HepG2 (cell line): ENCODE measurements around the gene KCNH6. TPM values are rescaled to one million over a fixed set of nuclear protein-coding genes. Genes with fewer than 3 reads are reported as not detected.

Source experiments
- DRAP1 ChIP-seq: IDR thresholded peaks from 2 replicates; pipeline ENCODE4 v1.6.1; 2016; ENCODE audit warnings: missing genetic modification reagents, missing compliant biosample characterization
- ELK4 ChIP-seq: sonication (generic); formaldehyde crosslinking; IDR thresholded peaks from 2 replicates; pipeline ENCODE4 v1.9.0; 2021; ENCODE audit warnings: missing genetic modification reagents, borderline replicate concordance
- FOXP4 ChIP-seq: sonication (generic); formaldehyde crosslinking; IDR thresholded peaks from 2 replicates; pipeline ENCODE4 v1.4.0; 2020; ENCODE audit warnings: missing genetic modification reagents
- MAF1 ChIP-seq: sonication (generic); formaldehyde crosslinking; IDR thresholded peaks from 2 replicates; pipeline ENCODE4 v1.5.0; 2020; ENCODE audit warnings: missing genetic modification reagents, borderline replicate concordance
- NAIF1 ChIP-seq: sonication (generic); formaldehyde crosslinking; IDR thresholded peaks from 2 replicates; pipeline ENCODE4 v1.5.0; 2020; ENCODE audit warnings: mild to moderate bottlenecking, missing genetic modification reagents, borderline replicate concordance
- PCBP1 ChIP-seq: fragments of 200-400 bp; formaldehyde crosslinking; IDR thresholded peaks from 2 replicates; pipeline ENCODE4 v1.6.1; 2017; ENCODE audit warnings: mild to moderate bottlenecking, low read depth, low read length, borderline replicate concordance
- PLRG1 ChIP-seq: fragments of 450-650 bp; conservative IDR thresholded peaks from 2 replicates; pipeline ENCODE4 v1.6.1; 2016
- PRMT3 ChIP-seq: sonication (generic); formaldehyde crosslinking; IDR thresholded peaks from 2 replicates; pipeline ENCODE4 v1.8.1; 2022; ENCODE audit warnings: low read depth, mild to moderate bottlenecking, moderate library complexity, missing genetic modification reagents, borderline replicate concordance
- RBM22 ChIP-seq: fragments of 200-400 bp; formaldehyde crosslinking; optimal IDR thresholded peaks from 2 replicates; pipeline ENCODE3; 2017; ENCODE audit warnings: mild to moderate bottlenecking, low read length, moderate library complexity
- TEF ChIP-seq: sonication (generic); formaldehyde crosslinking; IDR thresholded peaks from 2 replicates; pipeline ENCODE4 v1.5.0; 2020; ENCODE audit warnings: missing genetic modification reagents
- ZFP37 ChIP-seq: sonication (generic); formaldehyde crosslinking; IDR thresholded peaks from 2 replicates; pipeline ENCODE4 v1.4.0; 2020; ENCODE audit warnings: missing genetic modification reagents, borderline replicate concordance
- ZNF407 ChIP-seq: sonication (generic); formaldehyde crosslinking; IDR thresholded peaks from one replicate; pipeline ENCODE4 v1.5.1; 2020; ENCODE audit warnings: mild to moderate bottlenecking, missing genetic modification reagents; ENCODE audit errors: not compliant biosample characterization
- ZNF570 ChIP-seq: sonication (generic); formaldehyde crosslinking; IDR thresholded peaks from 2 replicates; pipeline ENCODE4 v1.4.0; 2020; ENCODE audit warnings: mild to moderate bottlenecking, missing genetic modification reagents, borderline replicate concordance
- ZNF616 ChIP-seq: sonication (generic); formaldehyde crosslinking; IDR thresholded peaks from 2 replicates; pipeline ENCODE4 v1.5.0; 2020; ENCODE audit warnings: low read depth, mild to moderate bottlenecking, missing genetic modification reagents
- ZZZ3 ChIP-seq: sonication (generic); formaldehyde crosslinking; IDR thresholded peaks from 2 replicates; pipeline ENCODE4 v1.4.0; 2020; ENCODE audit warnings: missing genetic modification reagents, mild to moderate bottlenecking, borderline replicate concordance
- polyA plus RNA-seq, 8 experiments: library from polyadenylated mRNA; depleted of rRNA in 3 of 8; stranded (reverse) in 7 of 8; unstranded in 1 of 8; fragments of >200 nt; fragmentation: Illumina TruSeq in 4 of 8; extraction: Trizol in 4 of 8; gene quantifications; 2 replicates each; pipeline versions ENCODE4 v1.2.1 to v1.2.3, GENCODE V29; 2011 to 2016; ENCODE audit warnings: low read depth in 4 of 8, missing spikeins in 1 of 8, mixed read lengths in 1 of 8; ENCODE audit not compliant: insufficient read depth in 1 of 8
- total RNA-seq, 5 experiments: library from RNA; depleted of rRNA; stranded (reverse); fragments of >200 nt; fragmentation: Illumina TruSeq; extraction: Trizol; gene quantifications; 2 replicates each; pipeline ENCODE4 v1.2.3, GENCODE V29; 2016; ENCODE audit warnings: low read depth in 1 of 5

The KCNH6 gene
- total and polyA plus RNA-seq, 2 of the 13 experiments (the other 11 are each of a cell fraction or from before 2014, with no cell fraction given), result 0.05 to 0.18 TPM

GRCh38 chr17:63531022-63531965, 8.1 kb downstream of the KCNH6 start (continued):
- TF ChIP-seq ZNF407 (CRISPR knock-in tag) (no peak), MAF1 (CRISPR knock-in tag) (no peak), DRAP1 (CRISPR knock-in tag) (peak; percentile 71; the same call in 1 of the 2 replicates), ELK4 (no peak), ZNF616 (CRISPR knock-in tag) (no peak), ZZZ3 (no peak; the same call in 1 of the 2 replicates), PCBP1 (no peak), FOXP4 (no peak; the same call in 1 of the 2 replicates), TEF (no peak), RBM22 (no peak), PLRG1 (no peak), PRMT3 (CRISPR knock-in tag) (no peak), NAIF1 (CRISPR knock-in tag) (no peak), ZFP37 (no peak; the same call in 1 of the 2 replicates), ZNF570 (CRISPR knock-in tag) (no peak)
